GM23338 (cell line): ENCODE results near the gene EFNB3. TPM values are rescaled to one million over a fixed set of nuclear protein-coding genes. Genes with fewer than 3 reads are reported as not detected.

Experiments used
- ATAC-seq: fragments of 200-7000 bp; cut with Tn5 transposase; 3 replicates; pipeline ENCODE4 v1.9.1; 2020
- DNase-seq: peaks from one replicate; pipeline ENCODE4 v3.0.0-alpha.2; 2015; ENCODE audit warnings: low spot score
- H2AFZ ChIP-seq: fragments of 200-600 bp; sonication (generic); 2 replicates; pipeline ENCODE4 v1.8.0; 2016; ENCODE audit warnings: antibody characterized with exemption, mild to moderate bottlenecking, moderate library complexity
- H3F3A ChIP-seq: fragments of 200-600 bp; sonication (generic); replicated peaks from 2 replicates; pipeline ENCODE4 v1.8.0; 2017; ENCODE audit warnings: antibody characterized with exemption, mixed run types, low read depth
- H3K27ac ChIP-seq: fragments of 200-600 bp; sonication (generic); 2 replicates; pipeline ENCODE4 v1.6.1; 2016; ENCODE audit warnings: low read depth
- H3K27me3 ChIP-seq: fragments of 200-600 bp; sonication (generic); 2 replicates; pipeline ENCODE4 v1.8.0; 2016; ENCODE audit warnings: mild to moderate bottlenecking, mixed run types, moderate library complexity; ENCODE audit not compliant: insufficient read depth
- H3K36me3 ChIP-seq: fragments of 200-600 bp; sonication (generic); 2 replicates; pipeline ENCODE4 v1.8.0; 2016; ENCODE audit warnings: mild to moderate bottlenecking; ENCODE audit not compliant: insufficient read depth
- H3K4me1 ChIP-seq: fragments of 200-600 bp; sonication (generic); 2 replicates; pipeline ENCODE4 v1.8.0; 2016; ENCODE audit warnings: mild to moderate bottlenecking, moderate library complexity; ENCODE audit not compliant: insufficient read depth
- H3K4me2 ChIP-seq: fragments of 200-600 bp; sonication (generic); 2 replicates; pipeline ENCODE4 v1.7.1; 2017; ENCODE audit warnings: mixed run types
- H3K4me3 ChIP-seq: fragments of 200-600 bp; sonication (generic); 2 replicates; pipeline ENCODE4 v1.6.1; 2016; ENCODE audit warnings: mixed run types
- H3K79me2 ChIP-seq: fragments of 200-600 bp; sonication (generic); replicated peaks from 2 replicates; pipeline ENCODE4 v1.8.0; 2017; ENCODE audit warnings: mild to moderate bottlenecking; ENCODE audit not compliant: insufficient read depth
- H3K9me2 ChIP-seq: fragments of 200-600 bp; sonication (generic); 2 replicates; pipeline ENCODE4 v1.8.0; 2017; ENCODE audit not compliant: insufficient read depth
- H4K20me1 ChIP-seq: fragments of 200-600 bp; sonication (generic); replicated peaks from 2 replicates; pipeline ENCODE4 v1.8.0; 2017; ENCODE audit warnings: mild to moderate bottlenecking; ENCODE audit not compliant: insufficient read depth
- H3K27ac Mint-ChIP-seq: 2 replicates; pipeline ENCODE4 v1.8.0; 2020; ENCODE audit warnings: inconsistent platforms, mild to moderate bottlenecking, moderate library complexity, mixed read lengths
- H3K27me3 Mint-ChIP-seq: 3 replicates; pipeline ENCODE4 v1.8.0; 2022; ENCODE audit warnings: low read depth, mild to moderate bottlenecking, moderate library complexity, mixed read lengths, inconsistent platforms; ENCODE audit not compliant: insufficient read depth, poor library complexity
- H3K36me3 Mint-ChIP-seq: 3 replicates; pipeline ENCODE4 v1.8.0; 2021; ENCODE audit warnings: low read depth, mild to moderate bottlenecking, inconsistent platforms, moderate library complexity, mixed read lengths
- H3K4me1 Mint-ChIP-seq: 3 replicates; pipeline ENCODE4 v1.8.0; 2020; ENCODE audit warnings: mild to moderate bottlenecking, inconsistent platforms, mixed read lengths
- H3K4me3 Mint-ChIP-seq: 3 replicates; pipeline ENCODE4 v1.8.0; 2021; ENCODE audit warnings: moderate library complexity, mild to moderate bottlenecking, inconsistent platforms, mixed read lengths
- H3K9me3 Mint-ChIP-seq: 3 replicates; pipeline ENCODE4 v1.8.0; 2020; ENCODE audit warnings: moderate library complexity, mild to moderate bottlenecking, inconsistent platforms, mixed read lengths
- CREB1 ChIP-seq: fragments of 250-450 bp; sonication (Bioruptor Pico); IDR thresholded peaks from 2 replicates; pipeline ENCODE4 v1.5.0; 2020; ENCODE audit warnings: low read depth, mild to moderate bottlenecking, moderate library complexity
- EZH2 ChIP-seq: fragments of 200-600 bp; sonication (generic); IDR thresholded peaks from one replicate; pipeline ENCODE4 v1.8.0; 2017; ENCODE audit warnings: antibody characterized with exemption, mild to moderate bottlenecking, low read depth; ENCODE audit not compliant: unreplicated experiment
- JUNB ChIP-seq: IDR thresholded peaks from one replicate; pipeline ENCODE4 v1.6.1; 2016; ENCODE audit warnings: antibody characterized with exemption; ENCODE audit not compliant: unreplicated experiment
- NANOG ChIP-seq: IDR thresholded peaks from 2 replicates; pipeline ENCODE4 v1.6.1; 2016; ENCODE audit warnings: antibody characterized with exemption, borderline replicate concordance
- STAT1 ChIP-seq: IDR thresholded peaks from one replicate; pipeline ENCODE4 v1.6.1; 2016; ENCODE audit warnings: antibody characterized with exemption; ENCODE audit not compliant: unreplicated experiment
- ZNF331 ChIP-seq: fragments of 250-450 bp; sonication (Bioruptor Pico); IDR thresholded peaks from 2 replicates; pipeline ENCODE4 v1.5.0; 2020; ENCODE audit warnings: low read depth, mild to moderate bottlenecking, moderate library complexity
- polyA plus RNA-seq: library from polyadenylated mRNA; unstranded; fragments of >200 nt; fragmentation: Nextera tagmentation; extraction: Ambion mirVana; gene quantifications from 2 replicates; pipeline ENCODE4 v1.2.1, GENCODE V29; 2016
- total RNA-seq: library from RNA; depleted of rRNA; stranded (reverse); fragments of >200 nt; shearing (Covaris generic); gene quantifications from 2 replicates; pipeline ENCODE4 v1.2.3, GENCODE V29; 2014
- TF ChIP-seq, protein P1 (sequence below): IDR thresholded peaks from 2 replicates; pipeline ENCODE4 v1.6.1; 2016; ENCODE audit warnings: antibody characterized with exemption
- TF ChIP-seq, protein P2 (sequence below): fragments of 250-450 bp; sonication (Bioruptor Pico); IDR thresholded peaks from 2 replicates; pipeline ENCODE4 v1.5.0; 2020; ENCODE audit warnings: mild to moderate bottlenecking, moderate library complexity
- TF ChIP-seq, protein P3 (sequence below), 2 experiments: fragments of 200-600 bp in 1 of 2; sonication (generic) in 1 of 2; conservative IDR thresholded peaks; 2 replicates each; pipeline versions ENCODE4 v1.5.1 to v1.6.1; 2016 to 2017; ENCODE audit warnings: antibody characterized with exemption in 2 of 2, low read depth in 2 of 2, mild to moderate bottlenecking in 2 of 2, moderate library complexity in 1 of 2
- TF ChIP-seq, protein P4 (sequence below): IDR thresholded peaks from one replicate; pipeline ENCODE4 v1.6.1; 2018; ENCODE audit warnings: antibody characterized with exemption; ENCODE audit not compliant: unreplicated experiment

The EFNB3 gene
- total and polyA plus RNA-seq, 2 experiments from 2014 or later = 4.2 to 11.5 TPM

DNA sequence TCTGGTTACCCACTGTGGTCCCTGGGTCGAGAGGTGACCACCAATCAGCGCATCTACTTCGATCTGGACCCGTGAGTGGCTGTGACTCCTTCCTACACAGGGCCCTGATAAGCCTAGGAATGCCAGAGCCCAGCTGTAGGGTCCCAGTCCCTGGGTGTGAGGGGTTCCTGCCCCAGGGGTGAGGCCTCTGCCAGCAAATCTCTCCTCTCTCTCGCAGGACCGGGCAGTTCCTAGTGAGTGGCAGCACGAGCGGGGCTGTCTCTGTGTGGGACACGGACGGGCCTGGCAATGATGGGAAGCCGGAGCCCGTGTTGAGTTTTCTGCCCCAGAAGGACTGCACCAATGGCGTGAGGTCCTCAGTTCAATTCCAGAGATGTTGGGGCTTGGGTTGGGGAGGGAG, 2.2 kb upstream of the EFNB3 start (continued):
- TF ChIP-seq, protein P1, sequence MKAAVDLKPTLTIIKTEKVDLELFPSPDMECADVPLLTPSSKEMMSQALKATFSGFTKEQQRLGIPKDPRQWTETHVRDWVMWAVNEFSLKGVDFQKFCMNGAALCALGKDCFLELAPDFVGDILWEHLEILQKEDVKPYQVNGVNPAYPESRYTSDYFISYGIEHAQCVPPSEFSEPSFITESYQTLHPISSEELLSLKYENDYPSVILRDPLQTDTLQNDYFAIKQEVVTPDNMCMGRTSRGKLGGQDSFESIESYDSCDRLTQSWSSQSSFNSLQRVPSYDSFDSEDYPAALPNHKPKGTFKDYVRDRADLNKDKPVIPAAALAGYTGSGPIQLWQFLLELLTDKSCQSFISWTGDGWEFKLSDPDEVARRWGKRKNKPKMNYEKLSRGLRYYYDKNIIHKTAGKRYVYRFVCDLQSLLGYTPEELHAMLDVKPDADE = no peak
- TF ChIP-seq, protein P2, sequence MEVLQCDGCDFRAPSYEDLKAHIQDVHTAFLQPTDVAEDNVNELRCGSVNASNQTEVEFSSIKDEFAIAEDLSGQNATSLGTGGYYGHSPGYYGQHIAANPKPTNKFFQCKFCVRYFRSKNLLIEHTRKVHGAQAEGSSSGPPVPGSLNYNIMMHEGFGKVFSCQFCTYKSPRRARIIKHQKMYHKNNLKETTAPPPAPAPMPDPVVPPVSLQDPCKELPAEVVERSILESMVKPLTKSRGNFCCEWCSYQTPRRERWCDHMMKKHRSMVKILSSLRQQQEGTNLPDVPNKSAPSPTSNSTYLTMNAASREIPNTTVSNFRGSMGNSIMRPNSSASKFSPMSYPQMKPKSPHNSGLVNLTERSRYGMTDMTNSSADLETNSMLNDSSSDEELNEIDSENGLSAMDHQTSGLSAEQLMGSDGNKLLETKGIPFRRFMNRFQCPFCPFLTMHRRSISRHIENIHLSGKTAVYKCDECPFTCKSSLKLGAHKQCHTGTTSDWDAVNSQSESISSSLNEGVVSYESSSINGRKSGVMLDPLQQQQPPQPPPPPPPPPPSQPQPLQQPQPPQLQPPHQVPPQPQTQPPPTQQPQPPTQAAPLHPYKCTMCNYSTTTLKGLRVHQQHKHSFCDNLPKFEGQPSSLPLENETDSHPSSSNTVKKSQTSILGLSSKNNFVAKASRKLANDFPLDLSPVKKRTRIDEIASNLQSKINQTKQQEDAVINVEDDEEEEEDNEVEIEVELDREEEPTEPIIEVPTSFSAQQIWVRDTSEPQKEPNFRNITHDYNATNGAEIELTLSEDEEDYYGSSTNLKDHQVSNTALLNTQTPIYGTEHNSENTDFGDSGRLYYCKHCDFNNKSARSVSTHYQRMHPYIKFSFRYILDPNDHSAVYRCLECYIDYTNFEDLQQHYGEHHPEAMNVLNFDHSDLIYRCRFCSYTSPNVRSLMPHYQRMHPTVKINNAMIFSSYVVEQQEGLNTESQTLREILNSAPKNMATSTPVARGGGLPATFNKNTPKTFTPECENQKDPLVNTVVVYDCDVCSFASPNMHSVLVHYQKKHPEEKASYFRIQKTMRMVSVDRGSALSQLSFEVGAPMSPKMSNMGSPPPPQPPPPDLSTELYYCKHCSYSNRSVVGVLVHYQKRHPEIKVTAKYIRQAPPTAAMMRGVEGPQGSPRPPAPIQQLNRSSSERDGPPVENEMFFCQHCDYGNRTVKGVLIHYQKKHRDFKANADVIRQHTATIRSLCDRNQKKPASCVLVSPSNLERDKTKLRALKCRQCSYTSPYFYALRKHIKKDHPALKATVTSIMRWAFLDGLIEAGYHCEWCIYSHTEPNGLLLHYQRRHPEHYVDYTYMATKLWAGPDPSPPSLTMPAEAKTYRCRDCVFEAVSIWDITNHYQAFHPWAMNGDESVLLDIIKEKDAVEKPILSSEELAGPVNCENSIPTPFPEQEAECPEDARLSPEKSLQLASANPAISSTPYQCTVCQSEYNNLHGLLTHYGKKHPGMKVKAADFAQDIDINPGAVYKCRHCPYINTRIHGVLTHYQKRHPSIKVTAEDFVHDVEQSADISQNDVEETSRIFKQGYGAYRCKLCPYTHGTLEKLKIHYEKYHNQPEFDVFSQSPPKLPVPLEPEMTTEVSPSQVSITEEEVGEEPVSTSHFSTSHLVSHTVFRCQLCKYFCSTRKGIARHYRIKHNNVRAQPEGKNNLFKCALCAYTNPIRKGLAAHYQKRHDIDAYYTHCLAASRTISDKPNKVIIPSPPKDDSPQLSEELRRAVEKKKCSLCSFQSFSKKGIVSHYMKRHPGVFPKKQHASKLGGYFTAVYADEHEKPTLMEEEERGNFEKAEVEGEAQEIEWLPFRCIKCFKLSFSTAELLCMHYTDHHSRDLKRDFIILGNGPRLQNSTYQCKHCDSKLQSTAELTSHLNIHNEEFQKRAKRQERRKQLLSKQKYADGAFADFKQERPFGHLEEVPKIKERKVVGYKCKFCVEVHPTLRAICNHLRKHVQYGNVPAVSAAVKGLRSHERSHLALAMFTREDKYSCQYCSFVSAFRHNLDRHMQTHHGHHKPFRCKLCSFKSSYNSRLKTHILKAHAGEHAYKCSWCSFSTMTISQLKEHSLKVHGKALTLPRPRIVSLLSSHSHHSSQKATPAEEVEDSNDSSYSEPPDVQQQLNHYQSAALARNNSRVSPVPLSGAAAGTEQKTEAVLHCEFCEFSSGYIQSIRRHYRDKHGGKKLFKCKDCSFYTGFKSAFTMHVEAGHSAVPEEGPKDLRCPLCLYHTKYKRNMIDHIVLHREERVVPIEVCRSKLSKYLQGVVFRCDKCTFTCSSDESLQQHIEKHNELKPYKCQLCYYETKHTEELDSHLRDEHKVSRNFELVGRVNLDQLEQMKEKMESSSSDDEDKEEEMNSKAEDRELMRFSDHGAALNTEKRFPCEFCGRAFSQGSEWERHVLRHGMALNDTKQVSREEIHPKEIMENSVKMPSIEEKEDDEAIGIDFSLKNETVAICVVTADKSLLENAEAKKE = no peak

DNA sequence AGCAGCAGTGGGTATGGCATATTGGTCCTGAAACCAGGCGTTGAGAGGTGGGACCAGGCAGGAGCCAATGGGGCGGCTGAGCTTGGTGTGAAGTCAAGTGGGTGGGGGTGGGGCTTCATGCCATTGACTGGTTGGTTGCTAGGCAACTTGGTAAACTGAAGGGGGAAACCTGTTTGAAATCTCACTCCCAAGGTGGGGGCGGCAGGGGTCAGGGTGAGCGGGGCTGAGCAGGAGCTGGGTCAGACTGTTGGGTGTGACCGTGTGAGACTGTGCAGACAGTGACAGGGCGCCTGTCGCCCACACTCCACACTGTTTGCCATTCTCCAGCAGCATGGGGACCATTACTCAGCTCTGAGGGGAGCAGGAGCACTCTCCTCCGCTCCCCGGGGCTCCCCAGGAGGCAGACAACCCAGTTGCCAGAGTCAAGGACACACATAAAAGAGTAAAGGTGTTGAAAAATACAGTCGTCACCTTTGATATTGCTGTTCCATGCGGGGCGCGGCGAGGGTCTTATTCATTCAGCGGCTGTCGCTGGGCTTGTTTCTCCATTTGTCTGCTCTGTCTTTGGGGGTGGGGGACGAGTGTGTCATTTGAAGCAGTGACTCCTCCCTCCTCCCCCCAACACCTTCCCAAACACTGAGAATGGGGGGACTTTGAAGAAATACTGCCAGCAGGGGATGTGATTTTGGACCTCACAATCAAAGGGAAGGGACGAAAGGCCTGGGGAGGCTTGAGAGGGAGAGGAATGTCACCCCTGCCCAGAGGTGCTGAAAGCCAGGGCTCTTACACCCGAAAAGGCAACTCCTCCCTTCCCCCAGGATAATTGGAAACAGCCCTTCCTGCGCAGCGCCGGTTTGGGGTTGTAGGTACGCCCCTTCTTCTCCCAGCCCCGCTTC, 1.2 kb upstream of the EFNB3 start:
- TF ChIP-seq, protein P3, sequence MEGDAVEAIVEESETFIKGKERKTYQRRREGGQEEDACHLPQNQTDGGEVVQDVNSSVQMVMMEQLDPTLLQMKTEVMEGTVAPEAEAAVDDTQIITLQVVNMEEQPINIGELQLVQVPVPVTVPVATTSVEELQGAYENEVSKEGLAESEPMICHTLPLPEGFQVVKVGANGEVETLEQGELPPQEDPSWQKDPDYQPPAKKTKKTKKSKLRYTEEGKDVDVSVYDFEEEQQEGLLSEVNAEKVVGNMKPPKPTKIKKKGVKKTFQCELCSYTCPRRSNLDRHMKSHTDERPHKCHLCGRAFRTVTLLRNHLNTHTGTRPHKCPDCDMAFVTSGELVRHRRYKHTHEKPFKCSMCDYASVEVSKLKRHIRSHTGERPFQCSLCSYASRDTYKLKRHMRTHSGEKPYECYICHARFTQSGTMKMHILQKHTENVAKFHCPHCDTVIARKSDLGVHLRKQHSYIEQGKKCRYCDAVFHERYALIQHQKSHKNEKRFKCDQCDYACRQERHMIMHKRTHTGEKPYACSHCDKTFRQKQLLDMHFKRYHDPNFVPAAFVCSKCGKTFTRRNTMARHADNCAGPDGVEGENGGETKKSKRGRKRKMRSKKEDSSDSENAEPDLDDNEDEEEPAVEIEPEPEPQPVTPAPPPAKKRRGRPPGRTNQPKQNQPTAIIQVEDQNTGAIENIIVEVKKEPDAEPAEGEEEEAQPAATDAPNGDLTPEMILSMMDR (conservative IDR thresholded peaks at IDR 0.05; ENCODE audit: low read depth in 2 of 2) = no peak
- TF ChIP-seq ZNF331 (CRISPR knock-in tag) = no peak
- no peak for TF ChIP-seq JUNB
- no peak for TF ChIP-seq EZH2
- TF ChIP-seq CREB1 (CRISPR knock-in tag) = no peak
- TF ChIP-seq STAT1 = no peak
- TF ChIP-seq NANOG = no peak
- TF ChIP-seq, protein P4, sequence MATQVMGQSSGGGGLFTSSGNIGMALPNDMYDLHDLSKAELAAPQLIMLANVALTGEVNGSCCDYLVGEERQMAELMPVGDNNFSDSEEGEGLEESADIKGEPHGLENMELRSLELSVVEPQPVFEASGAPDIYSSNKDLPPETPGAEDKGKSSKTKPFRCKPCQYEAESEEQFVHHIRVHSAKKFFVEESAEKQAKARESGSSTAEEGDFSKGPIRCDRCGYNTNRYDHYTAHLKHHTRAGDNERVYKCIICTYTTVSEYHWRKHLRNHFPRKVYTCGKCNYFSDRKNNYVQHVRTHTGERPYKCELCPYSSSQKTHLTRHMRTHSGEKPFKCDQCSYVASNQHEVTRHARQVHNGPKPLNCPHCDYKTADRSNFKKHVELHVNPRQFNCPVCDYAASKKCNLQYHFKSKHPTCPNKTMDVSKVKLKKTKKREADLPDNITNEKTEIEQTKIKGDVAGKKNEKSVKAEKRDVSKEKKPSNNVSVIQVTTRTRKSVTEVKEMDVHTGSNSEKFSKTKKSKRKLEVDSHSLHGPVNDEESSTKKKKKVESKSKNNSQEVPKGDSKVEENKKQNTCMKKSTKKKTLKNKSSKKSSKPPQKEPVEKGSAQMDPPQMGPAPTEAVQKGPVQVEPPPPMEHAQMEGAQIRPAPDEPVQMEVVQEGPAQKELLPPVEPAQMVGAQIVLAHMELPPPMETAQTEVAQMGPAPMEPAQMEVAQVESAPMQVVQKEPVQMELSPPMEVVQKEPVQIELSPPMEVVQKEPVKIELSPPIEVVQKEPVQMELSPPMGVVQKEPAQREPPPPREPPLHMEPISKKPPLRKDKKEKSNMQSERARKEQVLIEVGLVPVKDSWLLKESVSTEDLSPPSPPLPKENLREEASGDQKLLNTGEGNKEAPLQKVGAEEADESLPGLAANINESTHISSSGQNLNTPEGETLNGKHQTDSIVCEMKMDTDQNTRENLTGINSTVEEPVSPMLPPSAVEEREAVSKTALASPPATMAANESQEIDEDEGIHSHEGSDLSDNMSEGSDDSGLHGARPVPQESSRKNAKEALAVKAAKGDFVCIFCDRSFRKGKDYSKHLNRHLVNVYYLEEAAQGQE = no peak
- Mint-ChIP-seq H3K4me3 (peak overlapping the region; percentile 79), H3K9me3 (no peaks in the 10 kb centered on the region), H3K27ac (peak overlapping the region; percentile 31), H3K4me1 (peaks cover 29% of the 10 kb centered on the region), H3K27me3 (peaks cover 17% of the 10 kb centered on the region), H3K36me3 (peaks cover 8% of the 10 kb centered on the region; the same call in 1 of the 3 replicates)
- Histone ChIP-seq H2AFZ (peak overlapping the region; percentile 99; the same call in 1 of the 2 replicates), H3K36me3 (no peaks in the 10 kb centered on the region), H3K27ac (no peak overlapping the region), H3K79me2 (no peaks in the 10 kb centered on the region), H3K27me3 (peaks cover 11% of the 10 kb centered on the region), H3F3A (0 out of 2 replicates have a peak, but pooled peaks cover 20% of the 10 kb centered on the region), H3K4me2 (peak overlapping the region; percentile 97), H3K4me3 (peak overlapping the region; percentile 89), H3K4me1 (peaks cover 22% of the 10 kb centered on the region), H3K9me2 (no peaks in the 10 kb centered on the region), H4K20me1 (no peaks in the 10 kb centered on the region; the same call in 1 of the 2 replicates)
- ATAC-seq (peak; percentile 68), DNase-seq (peak; percentile 98)
